KBM-7 (cell line): ENCODE results near the gene CACNA2D1.
"Not testable (repeated sequence)": the region's sequence is repeated elsewhere in the genome, so short reads cannot be mapped to it uniquely, and the experiment has no call there.

Experiments used
- DNase-seq: peaks from one replicate; pipeline ENCODE4 v3.0.0-alpha.2; 2015
- in situ Hi-C: fragments of 300-500 bp; cut with MboI; formaldehyde crosslinking; loops from 2 replicates; pipeline ENCODE4 v1.14.3; 2020; ENCODE audit warnings: low sequenced_read_pairs, low pct_unique_long_range_greater_than_20kb, mixed read lengths

Gene CACNA2D1

GRCh38 chr7:82049442-82049841 lies 394.1 kb downstream of the CACNA2D1 start:
- in situ Hi-C loops: loop anchor here (25.0 kb wide), 2 partner anchors 562 to 688 kb away; no protein-coding TSS in a partner anchor
- no peak for DNase-seq

- in situ Hi-C loops: loop anchor here (25.0 kb wide), 2 partner anchors 557 to 693 kb away; no protein-coding TSS in a partner anchor
- peak; percentile 52 for DNase-seq
Observed at GRCh38 chr7:82044497-82045080, 399.0 kb downstream of the CACNA2D1 start.

- in situ Hi-C loops: loop anchor here (25.0 kb wide), 2 partner anchors 552 to 698 kb away; no protein-coding TSS in a partner anchor
- no peak for DNase-seq
Observed at GRCh38 chr7:82039621-82040020, 404.0 kb downstream of the CACNA2D1 start.

GRCh38 chr7:82036146-82036886 lies 407.3 kb downstream of the CACNA2D1 start:
- in situ Hi-C loops: loop anchor here (25.0 kb wide), 2 partner anchors 549 to 701 kb away; no protein-coding TSS in a partner anchor
- no peak for DNase-seq

- in situ Hi-C loops: loop anchor here (25.0 kb wide), 2 partner anchors 548 to 702 kb away; no protein-coding TSS in a partner anchor
- no peak for DNase-seq
Observed at GRCh38 chr7:82035456-82035855, 408.1 kb downstream of the CACNA2D1 start.

- no peak for DNase-seq
- in situ Hi-C loops: loop anchor here (25.0 kb wide), 2 partner anchors 546 to 704 kb away; no protein-coding TSS in a partner anchor
Observed at GRCh38 chr7:82032901-82033300, 410.7 kb downstream of the CACNA2D1 start.

GRCh38 chr7:82029236-82029913 lies 414.2 kb downstream of the CACNA2D1 start:
- no peak for DNase-seq
- in situ Hi-C loops: loop anchor here (25.0 kb wide), 2 partner anchors 542 to 708 kb away; no protein-coding TSS in a partner anchor

- in situ Hi-C loops: loop anchor here (25.0 kb wide), 2 partner anchors 541 to 709 kb away; no protein-coding TSS in a partner anchor
- DNase-seq: no peak
Observed at GRCh38 chr7:82028097-82028496, 415.5 kb downstream of the CACNA2D1 start.

- in situ Hi-C loops: no loop called here
- DNase-seq: no peak
Observed at GRCh38 chr7:82021713-82022112, 421.9 kb downstream of the CACNA2D1 start.

- in situ Hi-C loops: no loop called here
- DNase-seq: no peak
Observed at GRCh38 chr7:82021036-82021435, 422.5 kb downstream of the CACNA2D1 start.

GRCh38 chr7:82019551-82020475 lies 423.8 kb downstream of the CACNA2D1 start:
- in situ Hi-C loops: no loop called here
- no peak for DNase-seq

GRCh38 chr7:82018226-82018625 lies 425.4 kb downstream of the CACNA2D1 start:
- DNase-seq: no peak
- in situ Hi-C loops: no loop called here

GRCh38 chr7:82017334-82017943 lies 426.1 kb downstream of the CACNA2D1 start:
- in situ Hi-C loops: no loop called here
- peak; percentile 35 for DNase-seq

GRCh38 chr7:82015751-82016150 lies 427.8 kb downstream of the CACNA2D1 start:
- in situ Hi-C loops: no loop called here
- DNase-seq: peak; percentile 3

GRCh38 chr7:82014574-82014973 lies 429.0 kb downstream of the CACNA2D1 start:
- in situ Hi-C loops, DNase-seq: not testable (repeated sequence)

- in situ Hi-C loops: no loop called here
Observed at GRCh38 chr7:82012453-82012852, 431.1 kb downstream of the CACNA2D1 start.

GRCh38 chr7:82010416-82010815 lies 433.2 kb downstream of the CACNA2D1 start:
- in situ Hi-C loops: no loop called here
- no peak for DNase-seq

More at GRCh38 chr7:82012453-82012852, 431.1 kb downstream of the CACNA2D1 start:
- no peak for DNase-seq

GRCh38 chr7:82007315-82007714 lies 436.3 kb downstream of the CACNA2D1 start:
- DNase-seq: no peak
- in situ Hi-C loops: no loop called here
